Astrocyte (in vitro differentiated cells and primary cell): Measurements from ENCODE around the gene PCNT. TPM values are rescaled to one million over a fixed set of nuclear protein-coding genes. Genes with fewer than 3 reads are reported as not detected.

Experiments used
- DNase-seq: peaks from one replicate; pipeline ENCODE4 v3.0.0-alpha.2; 2010; ENCODE audit warnings: low read depth
- FAIRE-seq: peaks from 2 replicates; lab custom pipeline; 2011; peaks lifted over from hg19 to GRCh38; lab: Jason Lieb, UNC
- H2AFZ ChIP-seq: 2 replicates; pipeline ENCODE4 v1.6.0; 2012; ENCODE audit warnings: low read depth, low read length, inconsistent platforms
- H3K27ac ChIP-seq: 2 replicates; pipeline ENCODE4 v1.5.1; 2011; ENCODE audit warnings: low read depth, low read length, inconsistent platforms
- H3K27me3 ChIP-seq: 2 replicates; pipeline ENCODE4 v1.6.0; 2011; ENCODE audit warnings: low read length, inconsistent platforms; ENCODE audit not compliant: insufficient read depth
- H3K36me3 ChIP-seq: 2 replicates; pipeline ENCODE4 v1.5.1; 2011; ENCODE audit warnings: low read length, inconsistent platforms; ENCODE audit not compliant: insufficient read depth
- H3K4me1 ChIP-seq: 2 replicates; pipeline ENCODE4 v1.5.1; 2011; ENCODE audit warnings: low read length, inconsistent platforms; ENCODE audit not compliant: insufficient read depth
- H3K4me2 ChIP-seq: 2 replicates; pipeline ENCODE4 v1.6.0; 2012; ENCODE audit warnings: low read length, inconsistent platforms
- H3K4me3 ChIP-seq: 2 replicates; pipeline ENCODE4 v1.5.1; 2011; ENCODE audit warnings: low read depth, mild to moderate bottlenecking, low read length, inconsistent platforms; ENCODE audit not compliant: insufficient read depth
- H3K79me2 ChIP-seq: 2 replicates; pipeline ENCODE4 v1.6.0; 2012; ENCODE audit warnings: mild to moderate bottlenecking, low read length, inconsistent platforms; ENCODE audit not compliant: insufficient read depth
- H3K9ac ChIP-seq: 2 replicates; pipeline ENCODE4 v1.6.0; 2012; ENCODE audit warnings: mild to moderate bottlenecking, low read length, inconsistent platforms
- H3K9me3 ChIP-seq: 2 replicates; pipeline ENCODE4 v1.5.1; 2012; ENCODE audit warnings: low read depth, mild to moderate bottlenecking, low read length, inconsistent platforms; ENCODE audit not compliant: insufficient read depth
- H4K20me1 ChIP-seq: 2 replicates; pipeline ENCODE4 v1.6.0; 2012; ENCODE audit warnings: low read length, inconsistent platforms; ENCODE audit not compliant: insufficient read depth
- H3K27ac Mint-ChIP-seq: one replicate; pipeline ENCODE4 v1.8.0; 2021; ENCODE audit warnings: mild to moderate bottlenecking, mixed read lengths; ENCODE audit not compliant: unreplicated experiment
- H3K27me3 Mint-ChIP-seq: one replicate; pipeline ENCODE4 v1.8.0; 2021; ENCODE audit warnings: low read depth, mixed read lengths; ENCODE audit not compliant: unreplicated experiment
- H3K36me3 Mint-ChIP-seq: one replicate; pipeline ENCODE4 v1.8.0; 2021; ENCODE audit warnings: low read depth, mixed read lengths; ENCODE audit not compliant: unreplicated experiment
- H3K4me1 Mint-ChIP-seq: one replicate; pipeline ENCODE4 v1.8.0; 2021; ENCODE audit warnings: low read depth, mixed read lengths; ENCODE audit not compliant: unreplicated experiment
- H3K4me3 Mint-ChIP-seq: one replicate; pipeline ENCODE4 v1.8.0; 2021; ENCODE audit warnings: mild to moderate bottlenecking, moderate library complexity, mixed read lengths; ENCODE audit not compliant: unreplicated experiment
- H3K9me3 Mint-ChIP-seq: one replicate; pipeline ENCODE4 v1.8.0; 2021; ENCODE audit warnings: mild to moderate bottlenecking, mixed read lengths; ENCODE audit not compliant: unreplicated experiment
- CTCF ChIP-seq: IDR thresholded peaks from 2 replicates; pipeline ENCODE4 v1.5.1; 2011; ENCODE audit warnings: low read depth, mild to moderate bottlenecking, inconsistent platforms, low read length, moderate library complexity; ENCODE audit not compliant: insufficient read depth
- EZH2 ChIP-seq: IDR thresholded peaks from 2 replicates; pipeline ENCODE4 v1.6.1; 2012; ENCODE audit warnings: mild to moderate bottlenecking, low read length, inconsistent platforms; ENCODE audit not compliant: insufficient read depth
- total RNA-seq: library from RNA; stranded (reverse); gene quantifications from 2 replicates; pipeline ENCODE4 v1.2.1, GENCODE V29; 2021

The PCNT gene
- total RNA-seq, 1 donor from 2014 or later, result 19.9 TPM

DNA sequence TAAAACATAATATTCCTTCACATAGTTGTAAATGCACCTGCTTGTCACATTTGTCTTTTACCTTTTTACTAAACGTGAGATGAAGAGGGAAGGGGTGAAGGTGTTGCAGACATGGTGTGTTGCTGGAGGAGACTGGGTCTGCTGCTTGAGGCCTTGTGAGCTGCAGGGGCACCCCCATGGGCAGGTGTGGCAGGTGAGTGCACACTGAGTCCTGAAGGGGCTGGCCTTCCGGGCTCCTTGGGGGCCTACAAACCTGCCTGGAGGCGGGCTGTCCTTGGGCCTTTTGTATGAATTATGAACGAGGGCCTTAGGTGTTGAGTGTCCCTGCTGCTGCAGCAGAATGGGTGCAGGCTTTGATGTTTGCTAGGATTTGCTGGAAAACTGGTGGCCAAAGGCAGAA lies 3.8 kb downstream of the PCNT start:
- H3K9me3 ChIP-seq, result no peaks in the 10 kb centered on the region
- FAIRE-seq (no peak), DNase-seq (no peak)
- peaks cover 17% of the 10 kb centered on the region for H3K4me1 ChIP-seq
- H4K20me1 ChIP-seq, result peaks cover 19% of the 10 kb centered on the region
- Mint-ChIP-seq H3K9me3 (no peaks in the 10 kb centered on the region), H3K36me3 (peaks cover 6% of the 10 kb centered on the region), H3K27me3 (no peaks in the 10 kb centered on the region), H3K4me3 (no peak overlapping the region), H3K27ac (no peak overlapping the region), H3K4me1 (peaks cover 4% of the 10 kb centered on the region)
- peaks cover 74% of the 10 kb centered on the region for H3K79me2 ChIP-seq
- H3K4me2 ChIP-seq, result no peak overlapping the region
- H3K27me3 ChIP-seq, result no peaks in the 10 kb centered on the region
- H2AFZ ChIP-seq, result no peak overlapping the region
- H3K36me3 ChIP-seq, result peaks cover 22% of the 10 kb centered on the region
- TF ChIP-seq CTCF (no peak), EZH2 (no peak)
- H3K27ac ChIP-seq, result no peak overlapping the region
- H3K9ac ChIP-seq, result no peak overlapping the region
- H3K4me3 ChIP-seq, result no peak overlapping the region

DNA sequence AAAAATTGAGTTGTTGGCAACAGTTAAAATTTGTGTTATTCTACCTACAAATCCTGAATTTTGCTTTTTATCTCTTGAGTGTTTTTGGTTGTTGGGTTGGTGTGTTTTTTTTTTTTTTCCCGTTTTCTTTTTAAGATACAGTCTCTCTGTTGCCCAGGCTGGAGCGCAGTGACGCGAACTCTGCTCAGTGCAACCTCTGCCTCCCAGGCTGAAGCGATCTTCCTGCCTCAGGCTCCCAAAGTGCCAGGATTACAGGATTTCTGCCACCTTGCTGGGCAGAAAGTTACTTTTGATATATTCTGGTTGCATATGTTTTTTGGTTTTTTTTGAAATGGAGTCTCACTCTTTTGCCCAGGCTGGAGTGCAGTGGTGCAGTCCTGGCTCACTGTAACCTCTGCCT lies 4.2 kb downstream of the PCNT start:
- Histone ChIP-seq H4K20me1 (peaks cover 19% of the 10 kb centered on the region), H3K36me3 (peaks cover 22% of the 10 kb centered on the region), H3K9ac (no peak overlapping the region), H3K4me2 (no peak overlapping the region), H3K4me3 (no peak overlapping the region), H3K79me2 (peaks cover 70% of the 10 kb centered on the region), H3K9me3 (no peaks in the 10 kb centered on the region), H2AFZ (no peak overlapping the region), H3K4me1 (peaks cover 15% of the 10 kb centered on the region), H3K27me3 (no peaks in the 10 kb centered on the region), H3K27ac (no peak overlapping the region)
- no peaks in the 10 kb centered on the region for H3K27me3 Mint-ChIP-seq
- peaks cover 4% of the 10 kb centered on the region for H3K4me1 Mint-ChIP-seq
- H3K9me3 Mint-ChIP-seq, result no peaks in the 10 kb centered on the region
- TF ChIP-seq CTCF, result no peak
- TF ChIP-seq EZH2, result no peak
- H3K27ac Mint-ChIP-seq, result peak overlapping the region; percentile 34
- no peak overlapping the region for H3K4me3 Mint-ChIP-seq
- DNase-seq, result no peak
- H3K36me3 Mint-ChIP-seq, result peaks cover 6% of the 10 kb centered on the region
- no peak for FAIRE-seq

DNA sequence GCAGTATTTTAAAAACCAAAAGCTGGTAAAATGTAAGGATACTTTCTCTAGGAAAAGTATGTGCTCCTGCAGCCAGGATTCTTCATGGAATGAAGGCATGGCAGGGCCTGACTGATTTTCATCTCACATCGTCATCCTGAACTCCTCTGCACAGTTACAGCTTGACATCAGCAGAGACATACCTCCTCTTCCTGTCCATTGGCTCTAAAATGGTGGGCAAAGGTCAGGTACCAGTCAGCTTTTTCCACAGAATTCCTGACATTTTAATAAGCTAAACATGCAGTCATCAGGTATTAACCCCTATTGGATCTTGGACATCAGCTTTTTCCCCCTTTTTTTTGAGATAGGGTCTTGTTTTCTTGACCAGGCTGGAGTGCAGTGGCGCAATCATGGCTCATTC lies 5.8 kb downstream of the PCNT start:
- FAIRE-seq (no peak), DNase-seq (no peak)
- Mint-ChIP-seq H3K9me3 (no peaks in the 10 kb centered on the region), H3K4me1 (peaks cover 4% of the 10 kb centered on the region), H3K4me3 (no peak overlapping the region), H3K27me3 (no peaks in the 10 kb centered on the region), H3K36me3 (peaks cover 7% of the 10 kb centered on the region), H3K27ac (no peak overlapping the region)
- Histone ChIP-seq H3K9me3 (no peaks in the 10 kb centered on the region), H2AFZ (no peak overlapping the region), H3K36me3 (peaks cover 27% of the 10 kb centered on the region), H3K27ac (no peak overlapping the region), H4K20me1 (peaks cover 26% of the 10 kb centered on the region), H3K4me3 (no peak overlapping the region), H3K9ac (no peak overlapping the region), H3K79me2 (peaks cover 69% of the 10 kb centered on the region), H3K4me1 (peaks cover 15% of the 10 kb centered on the region), H3K27me3 (no peaks in the 10 kb centered on the region), H3K4me2 (no peak overlapping the region)
- TF ChIP-seq EZH2 (no peak), CTCF (no peak)
